OCI-LY1 (cell line): ENCODE data around the gene CEP126.
A peak's percentile ranks its signal among the peaks of the same experiment; 100 is the strongest.

ENCODE experiments used
- H2AFZ ChIP-seq: fragments of 200-600 bp; sonication (generic), shearing (Covaris generic); 2 replicates; pipeline ENCODE4 v1.6.0; 2014; ENCODE audit warnings: antibody characterized with exemption, mild to moderate bottlenecking, low read length
- H3F3A ChIP-seq: fragments of 200-600 bp; sonication (generic), shearing (Covaris generic); 2 replicates; pipeline ENCODE4 v1.6.0; 2014; ENCODE audit warnings: mild to moderate bottlenecking, antibody characterized with exemption, low read length, moderate library complexity; ENCODE audit not compliant: insufficient read depth
- H3K27ac ChIP-seq: fragments of 200-600 bp; sonication (generic); 2 replicates; pipeline ENCODE4 v1.5.1; 2014; ENCODE audit warnings: low read length, mixed run types, mild to moderate bottlenecking, low read depth; ENCODE audit not compliant: poor library complexity, severe bottlenecking
- H3K27me3 ChIP-seq: fragments of 200-600 bp; sonication (generic); 2 replicates; pipeline ENCODE4 v1.6.0; 2014; ENCODE audit warnings: antibody characterized with exemption, mild to moderate bottlenecking, low read length, moderate library complexity; ENCODE audit not compliant: insufficient read depth
- H3K36me3 ChIP-seq: fragments of 200-600 bp; sonication (generic); 2 replicates; pipeline ENCODE4 v1.6.1; 2014; ENCODE audit warnings: mild to moderate bottlenecking, antibody characterized with exemption, low read length, moderate library complexity, mixed read lengths; ENCODE audit not compliant: insufficient read depth
- H3K4me1 ChIP-seq: fragments of 200-600 bp; sonication (generic); 2 replicates; pipeline ENCODE4 v1.5.1; 2014; ENCODE audit warnings: mild to moderate bottlenecking, low read length, moderate library complexity; ENCODE audit not compliant: insufficient read depth, severe bottlenecking
- H3K4me2 ChIP-seq: fragments of 200-600 bp; sonication (generic), shearing (Covaris generic); 2 replicates; pipeline ENCODE4 v1.6.1; 2014; ENCODE audit warnings: low read length
- H3K4me3 ChIP-seq: fragments of 200-600 bp; sonication (generic); 2 replicates; pipeline ENCODE4 v1.5.1; 2014; ENCODE audit warnings: low read length, low read depth, mild to moderate bottlenecking, mixed read lengths; ENCODE audit not compliant: poor library complexity, severe bottlenecking
- H3K79me2 ChIP-seq: fragments of 200-600 bp; shearing (Covaris generic); 2 replicates; pipeline ENCODE4 v1.6.1; 2016; ENCODE audit warnings: mixed run types, low read length, mixed read lengths; ENCODE audit not compliant: insufficient read depth
- H3K9ac ChIP-seq: fragments of 200-600 bp; sonication (generic), shearing (Covaris generic); 2 replicates; pipeline ENCODE4 v1.6.1; 2014; ENCODE audit warnings: mild to moderate bottlenecking, low read length, mixed read lengths
- H3K9me2 ChIP-seq: fragments of 200-600 bp; sonication (generic), shearing (Covaris generic); 2 replicates; pipeline ENCODE4 v1.6.1; 2014; ENCODE audit warnings: low read depth, mild to moderate bottlenecking, low read length, mixed read lengths
- H3K9me3 ChIP-seq: fragments of 200-600 bp; shearing (Covaris generic); 2 replicates; pipeline ENCODE4 v1.6.1; 2014; ENCODE audit warnings: low read length, mixed read lengths
- H4K20me1 ChIP-seq: fragments of 200-600 bp; sonication (generic), shearing (Covaris generic); 2 replicates; pipeline ENCODE4 v1.6.0; 2016; ENCODE audit warnings: mild to moderate bottlenecking, low read length; ENCODE audit not compliant: insufficient read depth
- EZH2 ChIP-seq: fragments of 200-600 bp; sonication (generic), shearing (Covaris generic); IDR thresholded peaks from 2 replicates; pipeline ENCODE4 v1.8.0; 2017; ENCODE audit warnings: borderline replicate concordance, mixed run types, mild to moderate bottlenecking, antibody characterized with exemption, low read length, moderate library complexity, mixed read lengths
- TF ChIP-seq, protein P1 (sequence below): fragments of 200-600 bp; sonication (generic), shearing (Covaris generic); IDR thresholded peaks from 2 replicates; pipeline ENCODE4 v1.5.1; 2017; ENCODE audit warnings: mild to moderate bottlenecking, antibody characterized with exemption, low read length, moderate library complexity, mixed read lengths

The CEP126 gene

GRCh38 chr11:102006835-102007566, 92.2 kb downstream of the CEP126 start:
- no peaks in the 10 kb centered on the region for H3K79me2 ChIP-seq
- H3K36me3 ChIP-seq, result no peaks in the 10 kb centered on the region
- no peak overlapping the region for H3K4me3 ChIP-seq
- H3K9ac ChIP-seq, result no peak overlapping the region
- no peaks in the 10 kb centered on the region for H3K9me2 ChIP-seq
- no peaks in the 10 kb centered on the region for H3F3A ChIP-seq
- H3K27ac ChIP-seq, result no peak overlapping the region
- H3K4me2 ChIP-seq, result no peak overlapping the region
- no peaks in the 10 kb centered on the region for H3K27me3 ChIP-seq
- TF ChIP-seq, protein P1, sequence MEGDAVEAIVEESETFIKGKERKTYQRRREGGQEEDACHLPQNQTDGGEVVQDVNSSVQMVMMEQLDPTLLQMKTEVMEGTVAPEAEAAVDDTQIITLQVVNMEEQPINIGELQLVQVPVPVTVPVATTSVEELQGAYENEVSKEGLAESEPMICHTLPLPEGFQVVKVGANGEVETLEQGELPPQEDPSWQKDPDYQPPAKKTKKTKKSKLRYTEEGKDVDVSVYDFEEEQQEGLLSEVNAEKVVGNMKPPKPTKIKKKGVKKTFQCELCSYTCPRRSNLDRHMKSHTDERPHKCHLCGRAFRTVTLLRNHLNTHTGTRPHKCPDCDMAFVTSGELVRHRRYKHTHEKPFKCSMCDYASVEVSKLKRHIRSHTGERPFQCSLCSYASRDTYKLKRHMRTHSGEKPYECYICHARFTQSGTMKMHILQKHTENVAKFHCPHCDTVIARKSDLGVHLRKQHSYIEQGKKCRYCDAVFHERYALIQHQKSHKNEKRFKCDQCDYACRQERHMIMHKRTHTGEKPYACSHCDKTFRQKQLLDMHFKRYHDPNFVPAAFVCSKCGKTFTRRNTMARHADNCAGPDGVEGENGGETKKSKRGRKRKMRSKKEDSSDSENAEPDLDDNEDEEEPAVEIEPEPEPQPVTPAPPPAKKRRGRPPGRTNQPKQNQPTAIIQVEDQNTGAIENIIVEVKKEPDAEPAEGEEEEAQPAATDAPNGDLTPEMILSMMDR, result no peak
- TF ChIP-seq EZH2, result no peak
- no peaks in the 10 kb centered on the region for H3K4me1 ChIP-seq
- no peaks in the 10 kb centered on the region for H4K20me1 ChIP-seq
- H3K9me3 ChIP-seq, result no peaks in the 10 kb centered on the region
- no peak overlapping the region for H2AFZ ChIP-seq

DNA sequence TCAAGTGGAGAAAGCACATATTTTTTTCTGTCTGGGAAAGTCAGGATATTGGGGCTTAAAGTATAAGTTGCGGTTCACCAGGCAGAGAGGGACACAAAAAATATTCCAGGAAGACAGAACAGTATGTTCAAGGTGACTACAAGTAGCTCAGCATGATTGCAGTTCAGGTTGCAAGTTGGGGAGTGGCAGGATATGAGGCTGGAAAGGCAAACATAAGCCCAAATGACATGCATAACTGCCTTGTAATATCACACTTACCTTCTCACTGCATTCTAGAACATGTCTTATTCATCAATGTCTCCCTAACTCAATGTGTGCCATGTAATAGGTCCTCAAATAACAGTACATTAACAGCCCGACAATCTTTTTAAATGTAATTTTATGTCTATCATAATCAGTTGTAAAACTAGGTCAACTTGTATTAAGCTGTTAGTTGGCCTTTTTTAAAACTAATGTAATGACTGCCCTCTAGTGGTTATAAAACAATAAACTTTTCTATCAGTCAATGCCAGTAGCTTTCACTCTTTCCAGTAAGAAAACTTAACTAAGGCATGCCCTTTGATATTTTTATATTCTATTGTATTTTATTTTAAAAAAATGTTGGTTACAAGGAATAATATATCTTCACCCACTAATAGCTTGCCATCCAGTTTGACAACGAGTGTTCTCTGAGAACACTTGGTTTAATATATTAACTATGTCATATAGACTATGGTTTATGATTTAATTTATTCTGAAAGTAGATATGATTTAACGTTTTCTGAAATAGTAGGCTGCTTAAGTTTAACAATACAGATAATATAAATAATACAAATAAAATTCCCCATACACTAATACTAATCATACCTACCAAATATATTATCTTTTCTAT, 93.0 kb downstream of the CEP126 start:
- no peak overlapping the region for H3K4me2 ChIP-seq
- no peak overlapping the region for H3K4me3 ChIP-seq
- H3K27ac ChIP-seq, result no peak overlapping the region
- H3K9ac ChIP-seq, result no peak overlapping the region
- no peaks in the 10 kb centered on the region for H3K27me3 ChIP-seq
- H3K36me3 ChIP-seq, result no peaks in the 10 kb centered on the region
- no peaks in the 10 kb centered on the region for H3K4me1 ChIP-seq
- no peaks in the 10 kb centered on the region for H3K9me3 ChIP-seq
- no peaks in the 10 kb centered on the region for H3K79me2 ChIP-seq
- TF ChIP-seq EZH2, result no peak
- TF ChIP-seq, protein P1, result peak; percentile 48
- H4K20me1 ChIP-seq, result no peaks in the 10 kb centered on the region
- no peaks in the 10 kb centered on the region for H3K9me2 ChIP-seq
- no peaks in the 10 kb centered on the region for H3F3A ChIP-seq
- no peak overlapping the region for H2AFZ ChIP-seq

- no peak for TF ChIP-seq EZH2
- TF ChIP-seq, protein P1, result no peak
- Histone ChIP-seq H2AFZ (no peak overlapping the region), H3K79me2 (no peaks in the 10 kb centered on the region), H3K36me3 (no peaks in the 10 kb centered on the region), H3K9ac (no peak overlapping the region), H3K4me3 (no peak overlapping the region), H3K4me1 (no peaks in the 10 kb centered on the region), H3F3A (no peaks in the 10 kb centered on the region), H3K9me2 (no peaks in the 10 kb centered on the region), H3K27me3 (0 out of 2 replicates have a peak, but pooled peaks cover 3% of the 10 kb centered on the region), H3K27ac (no peak overlapping the region), H3K9me3 (no peaks in the 10 kb centered on the region), H3K4me2 (no peak overlapping the region), H4K20me1 (no peaks in the 10 kb centered on the region)
Measured at GRCh38 chr11:102010776-102011494, 96.1 kb downstream of the CEP126 start.
